EH (cell line): ENCODE results near the gene IRGQ.
"Not testable (repeated sequence)": the region's sequence is repeated elsewhere in the genome, so short reads cannot be mapped to it uniquely, and the experiment has no call there.

Experiments used
- DNase-seq: peaks from one replicate; pipeline ENCODE4 v3.0.0-alpha.2; 2015; ENCODE audit warnings: low read depth

Gene IRGQ

GRCh38 chr19:43625918-43626579 lies 30.1 kb upstream of the IRGQ start:
- no peak for DNase-seq

GRCh38 chr19:43624933-43625332 lies 29.0 kb upstream of the IRGQ start:
- no peak for DNase-seq

- no peak for DNase-seq
Measured at GRCh38 chr19:43623889-43624670, 28.1 kb upstream of the IRGQ start.

- DNase-seq: no peak
Measured at GRCh38 chr19:43622956-43623355, 27.0 kb upstream of the IRGQ start.

GRCh38 chr19:43622070-43622469 lies 26.1 kb upstream of the IRGQ start:
- DNase-seq: no peak

GRCh38 chr19:43620061-43621001 lies 24.4 kb upstream of the IRGQ start:
- DNase-seq: no peak

DNA sequence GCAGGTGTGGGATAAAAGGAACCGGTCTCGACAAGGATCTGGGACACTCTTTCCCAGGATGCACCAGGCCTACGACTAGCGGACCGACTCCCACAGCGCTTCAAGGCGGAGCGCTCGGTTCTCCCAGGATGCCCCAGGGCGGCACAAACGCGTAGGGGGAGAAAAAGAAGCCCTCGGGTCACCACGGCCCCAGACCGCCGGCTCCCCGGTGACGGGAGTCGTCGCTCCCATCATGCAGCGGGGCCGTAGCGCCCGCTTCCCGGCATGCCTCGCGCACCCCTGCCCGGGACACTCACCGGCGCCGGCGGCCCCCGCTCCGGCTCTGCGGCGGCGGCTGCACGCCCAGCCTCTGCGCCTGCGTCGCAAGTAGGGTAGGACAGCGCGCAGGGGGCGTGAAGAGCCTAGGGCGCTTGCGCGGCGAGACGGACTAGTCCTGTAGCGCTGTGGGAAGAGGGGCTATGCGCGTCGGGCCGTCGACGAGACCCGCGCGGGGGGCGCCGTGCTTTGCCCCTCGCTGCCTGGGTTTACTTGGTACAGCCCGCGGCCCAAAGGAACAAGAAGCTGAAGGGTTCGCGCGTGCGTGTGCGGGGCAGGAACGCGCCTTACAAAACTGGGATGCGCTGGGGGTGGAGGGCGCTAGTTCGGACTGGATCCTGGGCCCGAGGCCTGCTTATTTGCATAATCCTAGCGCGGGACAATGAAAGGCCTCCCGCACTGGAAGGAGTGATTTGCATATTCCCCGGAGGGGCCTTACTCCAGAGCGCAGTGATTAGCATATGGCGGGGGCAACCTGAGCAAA lies 23.5 kb upstream of the IRGQ start, which contains the start of gene ZNF428:
Gene ZNF428, minus strand, starts transcription at position 368 of the 799 bp plus-strand sequence. CDS start 5,325 bp downstream, outside the sequence.
- peak; percentile 89 for DNase-seq

DNA sequence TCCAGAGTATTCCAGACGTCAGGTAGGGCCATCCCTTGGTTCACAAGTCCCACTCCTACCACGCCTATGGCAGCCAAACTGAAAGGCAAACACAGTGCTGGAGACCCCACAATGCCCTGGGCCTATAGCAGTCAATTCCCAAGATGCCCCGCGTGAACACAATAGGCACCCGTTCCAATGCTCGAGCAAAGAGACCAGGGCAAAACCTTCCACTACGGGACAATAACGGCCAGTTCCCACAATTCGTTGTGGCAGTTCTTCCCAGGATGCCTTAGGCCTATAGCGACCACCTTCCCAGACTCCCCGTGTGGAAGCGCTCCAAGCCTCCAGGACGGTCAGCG lies 23.0 kb upstream of the IRGQ start:
- no peak for DNase-seq

DNA sequence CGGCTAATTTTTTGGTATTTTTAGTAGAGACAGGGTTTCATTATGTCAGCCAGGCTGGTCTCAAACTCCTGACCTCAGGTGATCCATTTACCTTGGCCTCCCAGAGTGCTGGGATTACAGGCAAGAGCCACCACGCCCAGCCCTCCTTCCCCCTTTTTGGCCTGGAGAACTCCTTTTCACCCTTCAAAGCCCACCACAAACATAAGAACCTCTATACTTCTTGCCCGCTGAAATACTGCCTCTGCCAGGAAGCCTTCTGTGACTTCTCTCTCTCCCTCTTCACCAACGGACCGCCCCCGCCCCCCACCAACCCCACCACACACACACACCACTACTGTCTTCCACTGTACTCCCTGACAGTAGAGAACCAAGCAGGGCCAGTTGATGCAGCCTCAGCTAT lies 21.0 kb upstream of the IRGQ start:
- no peak for DNase-seq

- no peak for DNase-seq
Measured at GRCh38 chr19:43616306-43616705, 20.4 kb upstream of the IRGQ start.

DNA sequence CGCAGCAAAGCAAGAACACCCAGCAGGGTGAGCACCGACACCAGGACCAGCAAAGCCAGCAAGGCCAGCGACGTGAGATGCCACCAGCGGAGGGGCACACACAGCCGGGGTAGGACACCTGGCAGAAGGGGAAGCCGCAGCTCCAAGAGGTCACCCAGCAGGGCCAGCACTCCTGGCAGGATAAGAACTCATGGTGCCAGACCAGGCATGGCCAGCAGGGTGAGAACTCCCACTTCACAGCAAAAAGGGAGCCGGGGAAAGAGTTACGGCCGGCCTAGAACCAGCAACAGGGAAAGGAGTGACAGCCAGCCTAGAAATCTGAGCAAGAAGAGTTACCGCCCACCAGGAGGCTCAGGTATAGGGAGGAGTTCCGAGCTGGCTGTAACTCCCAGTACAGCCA lies 16.4 kb upstream of the IRGQ start:
- no peak for DNase-seq

DNA sequence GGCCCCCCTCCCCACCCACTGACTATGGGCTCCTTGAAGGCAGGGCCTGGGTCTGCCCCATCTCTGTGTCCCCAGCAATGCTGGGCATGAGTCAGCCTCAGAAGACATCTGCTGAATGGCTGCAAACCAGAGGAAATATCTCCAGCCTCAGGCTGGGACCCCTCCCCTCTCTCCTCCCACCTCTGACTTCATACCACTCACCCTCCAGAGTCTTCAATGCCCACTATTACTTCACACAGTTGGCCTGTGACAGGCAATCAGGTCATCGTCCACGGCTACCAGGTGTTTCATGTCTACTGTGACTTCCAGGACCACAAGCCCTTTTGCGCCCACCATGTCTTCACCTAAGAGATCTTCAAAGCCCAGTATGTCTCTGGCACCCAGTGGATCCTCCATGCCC lies 15.9 kb upstream of the IRGQ start, which contains the start of gene SRRM5:
Gene SRRM5, plus strand, starts transcription at position 301 of the 400 bp plus-strand sequence. Its CDS starts 34 bp downstream, at position 335.
- DNase-seq: no peak

- DNase-seq: peak; percentile 39
Measured at GRCh38 chr19:43610493-43610892, 14.6 kb upstream of the IRGQ start.

- DNase-seq: no peak
Measured at GRCh38 chr19:43609872-43610271, 13.9 kb upstream of the IRGQ start.

DNA sequence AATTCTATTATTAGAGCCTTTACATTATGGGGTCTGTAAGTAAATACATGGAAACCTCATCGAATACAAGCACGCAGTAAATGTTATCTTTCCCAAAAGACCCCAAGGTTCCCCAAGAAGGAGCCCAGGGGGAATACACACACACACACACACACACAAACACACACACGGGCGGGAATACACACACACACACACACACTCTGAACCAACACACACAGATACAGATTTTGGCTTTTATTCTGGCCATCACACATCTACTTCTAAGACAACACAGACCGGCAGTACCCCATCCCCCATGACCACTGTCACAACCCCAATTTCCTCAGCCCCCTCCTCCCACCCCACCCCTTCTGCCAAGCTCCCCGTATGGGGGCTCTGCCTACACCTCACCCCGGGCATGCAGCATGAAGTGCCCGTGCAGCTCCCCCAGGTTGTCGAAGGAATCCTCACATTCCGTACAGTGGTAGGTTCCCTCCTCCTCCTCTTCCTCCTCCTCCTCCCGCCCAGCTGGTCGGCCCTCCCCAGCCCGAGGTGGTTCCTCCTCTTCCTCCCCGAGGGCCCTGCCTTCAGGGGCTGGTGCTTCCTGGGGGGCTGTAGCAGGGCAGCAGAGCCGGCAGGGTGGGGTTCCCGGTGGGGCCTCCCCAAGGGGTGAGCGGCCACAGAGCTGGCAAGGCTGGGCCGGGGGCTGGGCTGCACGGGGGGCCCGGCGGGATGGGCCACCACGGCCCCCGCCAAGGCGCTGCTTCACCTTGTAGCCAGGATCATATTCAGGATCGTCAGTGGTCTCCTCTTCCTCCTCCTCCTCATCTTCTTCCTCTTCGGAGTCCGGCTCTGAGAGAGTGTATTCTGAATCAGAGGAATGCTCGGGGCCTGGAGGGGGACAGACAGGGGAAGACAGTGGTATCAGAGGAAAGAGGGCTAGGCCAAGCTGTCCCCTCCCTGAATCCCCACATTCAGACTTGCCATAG lies 11.6 kb upstream of the IRGQ start:
- no peak for DNase-seq

GRCh38 chr19:43606569-43607229 lies 10.8 kb upstream of the IRGQ start:
- DNase-seq: no peak

DNA sequence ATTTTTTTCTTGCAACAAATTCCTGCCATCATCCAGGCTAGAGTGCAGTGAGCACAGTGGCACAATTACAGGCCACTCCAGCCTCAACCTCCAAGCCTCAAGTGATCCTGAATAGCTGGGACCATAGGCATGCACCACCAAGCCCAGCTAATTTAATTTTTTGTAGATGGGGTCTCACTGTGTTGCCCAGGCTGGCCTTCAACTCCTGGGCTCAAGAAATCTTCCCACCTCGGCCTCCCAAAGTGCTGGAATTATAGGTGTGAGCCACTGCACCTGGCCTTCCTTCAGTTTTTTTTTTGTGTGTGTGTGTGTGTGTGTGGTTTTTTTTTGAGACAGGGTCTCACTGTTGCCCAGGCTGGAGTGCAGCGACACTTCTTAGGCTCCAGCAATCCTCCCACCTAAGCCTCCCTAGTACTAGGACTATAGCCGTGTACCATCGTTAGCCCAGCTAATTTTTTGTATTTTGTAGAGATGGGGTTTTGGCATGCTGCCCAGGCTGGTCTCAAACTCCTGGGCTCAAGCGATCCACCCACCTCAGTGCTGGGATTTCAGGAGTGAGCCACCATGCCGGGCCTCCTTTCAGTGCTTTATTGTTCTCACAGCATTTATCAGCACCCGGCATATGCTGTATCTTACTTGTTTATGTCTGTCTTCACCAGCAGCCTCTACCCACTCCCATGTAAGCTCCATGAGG lies 10.1 kb upstream of the IRGQ start:
- DNase-seq: no peak

- not testable (repeated sequence) for DNase-seq
Measured at GRCh38 chr19:43600326-43600725, 4.4 kb upstream of the IRGQ start.

- no peak for DNase-seq
Measured at GRCh38 chr19:43599635-43600295, 3.8 kb upstream of the IRGQ start.
